GM19372 (cell line): ENCODE data around the gene RBFOX1.

Experiments used
- ATAC-seq: cut with Tn5 transposase; IDR thresholded peaks from one replicate; pipeline ENCODE4 v1.9.1; 2021; ENCODE audit warnings: mild to moderate bottlenecking, low read depth, moderate library complexity; ENCODE audit not compliant: unreplicated experiment

The RBFOX1 gene

DNA sequence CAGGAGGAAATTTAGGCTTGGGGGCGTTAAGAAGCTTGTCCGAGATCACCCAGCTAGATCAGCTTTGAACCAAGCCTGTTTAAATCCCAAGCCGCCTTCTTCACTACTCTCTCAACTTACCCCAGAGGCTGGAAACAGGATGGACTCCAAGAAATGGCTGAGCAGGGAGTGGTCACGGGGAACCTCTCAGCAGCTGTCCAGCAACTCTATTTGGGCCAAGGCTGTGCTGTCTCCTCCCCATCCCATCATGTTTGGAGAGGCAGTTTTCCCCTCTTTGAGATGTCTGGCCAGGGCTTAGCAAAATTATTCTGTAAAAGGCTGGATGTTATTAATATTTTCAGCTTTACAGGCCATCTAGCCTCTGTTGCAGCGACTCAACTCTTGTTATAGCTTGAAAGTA is 305.7 kb downstream of the RBFOX1 start:
- ATAC-seq: no peak

DNA sequence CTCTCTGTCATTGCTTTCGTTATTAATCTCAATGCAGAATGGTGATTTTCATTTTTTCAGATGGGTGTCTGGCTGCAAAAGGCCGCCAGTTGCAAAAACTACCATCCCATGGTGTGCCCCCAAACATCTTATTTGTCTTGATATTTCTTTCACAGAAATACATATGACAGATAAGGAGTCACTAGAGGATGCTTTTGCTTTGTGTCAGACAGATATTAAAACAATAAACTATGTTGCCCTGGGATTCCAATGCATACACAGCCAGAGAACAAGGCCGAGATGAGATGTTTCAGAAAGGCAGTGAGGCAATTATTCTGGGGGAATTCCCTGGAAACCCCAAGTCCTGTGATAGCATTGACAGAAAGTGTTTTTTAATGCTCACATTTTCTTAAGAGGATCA is 307.7 kb downstream of the RBFOX1 start:
- no peak for ATAC-seq

DNA sequence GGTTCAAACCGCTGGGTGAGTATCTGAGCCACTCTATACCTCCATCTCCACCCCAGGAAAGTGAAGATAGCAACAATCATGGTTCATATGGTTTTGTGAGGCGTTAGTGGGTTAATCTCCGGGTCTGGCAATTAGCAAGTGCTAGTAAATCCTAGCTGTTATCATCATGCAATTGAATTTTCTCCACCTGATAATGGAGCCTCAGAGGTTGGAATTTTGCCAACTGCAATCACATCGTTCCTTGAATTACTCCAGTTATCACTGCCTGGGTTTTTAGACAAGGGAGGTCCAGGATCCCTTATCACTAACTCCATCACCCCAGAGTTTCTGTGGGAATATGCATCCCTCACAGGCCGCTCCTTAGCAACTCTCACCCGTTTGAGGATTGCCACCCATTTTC is 311.5 kb downstream of the RBFOX1 start:
- ATAC-seq: no peak

GRCh38 chr16:7644811-7645210 is 312.2 kb downstream of the RBFOX1 start:
- ATAC-seq: no peak

DNA sequence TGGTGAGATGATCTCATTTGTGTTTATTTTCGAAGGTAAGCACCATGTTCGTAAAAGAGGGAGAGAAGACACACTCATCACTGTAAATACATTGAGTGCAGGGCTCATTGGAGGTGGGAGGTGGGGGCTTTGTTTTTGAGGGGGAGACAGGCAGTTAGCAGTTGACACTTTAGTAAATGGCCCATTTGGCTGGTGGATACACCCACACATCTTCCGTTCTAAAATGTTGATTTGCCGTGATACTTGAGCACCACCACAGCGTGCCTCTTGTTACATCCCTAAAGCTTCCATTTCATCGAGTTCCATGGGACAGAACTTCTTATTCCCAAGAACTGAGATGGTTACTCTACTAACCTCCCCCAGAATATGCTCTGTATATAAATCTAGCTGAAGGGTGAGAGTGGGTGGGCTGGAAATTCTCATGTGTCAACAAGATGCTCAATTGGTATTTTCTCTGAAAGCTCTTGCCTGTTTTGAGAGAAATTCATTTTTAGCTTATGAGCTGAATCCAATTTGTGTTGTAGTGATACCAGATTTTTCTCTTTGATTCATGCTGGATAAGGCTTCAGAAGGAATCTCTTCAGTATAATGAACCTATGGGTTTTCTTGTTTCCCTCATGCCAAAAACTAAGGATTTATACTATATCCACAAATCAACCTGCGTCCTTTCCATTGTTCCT is 314.3 kb downstream of the RBFOX1 start:
- ATAC-seq: no peak

- ATAC-seq: no peak
Measured at GRCh38 chr16:7650431-7650830, 317.8 kb downstream of the RBFOX1 start.

- ATAC-seq: no peak
Measured at GRCh38 chr16:7651803-7652570, 319.3 kb downstream of the RBFOX1 start.

DNA sequence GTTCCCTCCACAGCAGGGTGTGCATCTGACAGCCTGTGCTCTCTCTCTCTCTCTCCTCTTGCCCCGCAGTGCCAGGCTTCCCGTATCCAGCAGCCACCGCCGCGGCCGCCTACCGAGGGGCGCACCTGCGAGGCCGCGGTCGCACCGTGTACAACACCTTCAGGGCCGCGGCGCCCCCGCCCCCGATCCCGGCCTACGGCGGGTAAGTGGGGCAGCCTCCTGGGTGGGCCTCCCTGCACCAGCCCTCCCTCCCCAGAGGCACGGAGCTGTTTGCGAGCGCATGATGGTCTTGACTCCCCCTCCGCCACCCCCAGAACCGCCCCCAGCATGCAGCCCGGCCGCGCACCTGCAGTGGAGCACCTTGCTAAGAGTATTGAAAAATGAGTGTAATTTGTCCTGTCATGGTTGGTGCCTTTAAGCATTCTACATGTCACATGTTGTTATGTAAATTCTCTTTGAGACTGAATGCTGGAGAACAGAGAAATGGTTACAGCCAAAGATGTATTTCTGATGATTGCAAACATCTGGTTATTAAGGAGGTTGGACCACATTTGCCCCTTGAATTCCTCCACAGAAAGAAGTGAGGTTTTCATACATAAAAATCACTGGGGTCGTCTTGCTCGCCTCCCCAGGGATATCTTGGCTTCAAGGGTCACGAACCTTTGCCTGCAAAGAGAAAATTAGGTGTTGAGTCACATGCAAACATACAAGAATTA is 321.3 kb downstream of the RBFOX1 start:
- no peak for ATAC-seq

- ATAC-seq: no peak
Measured at GRCh38 chr16:7675628-7676027, 343.0 kb downstream of the RBFOX1 start.

DNA sequence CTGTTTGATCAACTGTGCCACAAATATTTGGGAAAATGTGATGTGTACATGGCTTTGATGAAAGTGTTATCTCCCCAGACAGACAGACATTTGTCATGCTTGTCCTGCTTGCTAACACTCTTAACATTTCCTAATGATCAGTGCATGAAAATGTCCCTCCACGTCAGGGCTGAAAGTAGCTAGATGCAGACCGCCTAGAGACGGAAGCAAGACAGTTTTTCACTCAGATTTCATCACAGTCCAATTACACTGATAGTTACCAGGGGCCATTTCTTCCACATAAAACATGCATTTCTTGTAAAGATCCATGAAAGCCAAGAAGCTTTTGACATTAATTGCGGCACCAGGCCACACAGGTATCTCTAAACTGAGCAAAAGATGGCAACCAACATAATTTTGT is 347.7 kb downstream of the RBFOX1 start:
- ATAC-seq: no peak

DNA sequence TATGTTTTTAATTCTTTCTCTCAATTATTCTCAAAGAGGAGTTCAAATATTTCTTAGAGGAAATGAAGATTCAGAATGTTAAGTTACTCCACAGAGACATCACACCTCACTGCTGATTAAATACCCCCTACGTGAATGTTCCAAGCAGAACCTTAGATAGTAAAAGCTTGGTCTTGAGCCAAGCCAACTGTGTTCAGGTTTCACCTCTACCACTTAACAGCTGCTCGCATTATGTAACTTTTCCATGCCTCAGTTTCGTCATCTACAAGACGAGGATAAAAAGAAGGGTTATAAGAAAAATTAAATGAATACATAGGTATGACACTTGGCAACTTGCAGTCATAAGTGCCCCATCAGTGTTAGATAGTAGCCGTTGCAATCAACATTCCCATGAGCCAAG is 356.2 kb downstream of the RBFOX1 start:
- ATAC-seq: no peak

DNA sequence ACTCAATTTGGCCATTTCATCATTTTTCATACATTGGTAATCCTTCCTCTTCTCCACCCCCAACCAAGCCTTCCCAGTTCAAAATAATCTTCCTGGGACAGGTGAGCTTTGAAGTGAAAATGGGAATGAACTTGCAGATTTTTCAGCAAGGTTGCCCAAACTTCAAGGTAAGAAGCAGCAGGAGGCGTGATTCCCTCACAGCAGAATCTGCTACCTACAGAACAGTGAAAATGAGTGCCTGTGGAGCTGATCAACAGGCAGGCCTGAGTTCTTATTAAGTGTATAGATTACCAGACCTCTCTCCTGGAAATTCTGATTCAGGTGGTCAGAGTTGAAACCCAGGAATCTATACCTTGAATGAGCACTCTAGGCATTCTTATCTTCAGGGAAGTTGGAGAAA is 356.6 kb downstream of the RBFOX1 start:
- no peak for ATAC-seq

GRCh38 chr16:7691533-7691932 is 358.9 kb downstream of the RBFOX1 start:
- ATAC-seq: no peak

DNA sequence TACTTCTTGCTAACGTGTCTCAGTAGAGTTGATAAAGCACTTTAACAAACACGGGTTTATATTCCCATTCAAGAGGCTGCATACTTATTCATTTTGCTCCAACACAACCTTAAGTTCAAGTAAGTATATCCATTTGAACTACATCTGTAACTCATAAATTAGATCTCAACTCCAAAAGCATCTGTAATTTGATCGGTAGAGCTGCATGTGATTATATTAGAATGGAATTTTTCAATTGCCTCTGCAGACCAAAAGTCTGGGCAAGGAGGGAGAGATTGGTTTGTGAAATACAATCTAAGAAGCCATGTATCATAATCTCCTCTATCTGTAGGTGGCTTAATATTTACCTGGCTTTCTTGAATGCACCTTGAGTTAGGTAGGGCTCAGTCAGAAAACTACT is 371.0 kb downstream of the RBFOX1 start:
- ATAC-seq: no peak

- no peak for ATAC-seq
Measured at GRCh38 chr16:7705885-7706284, 373.2 kb downstream of the RBFOX1 start.

GRCh38 chr16:7709186-7709585 is 376.5 kb downstream of the RBFOX1 start:
- ATAC-seq: no peak

DNA sequence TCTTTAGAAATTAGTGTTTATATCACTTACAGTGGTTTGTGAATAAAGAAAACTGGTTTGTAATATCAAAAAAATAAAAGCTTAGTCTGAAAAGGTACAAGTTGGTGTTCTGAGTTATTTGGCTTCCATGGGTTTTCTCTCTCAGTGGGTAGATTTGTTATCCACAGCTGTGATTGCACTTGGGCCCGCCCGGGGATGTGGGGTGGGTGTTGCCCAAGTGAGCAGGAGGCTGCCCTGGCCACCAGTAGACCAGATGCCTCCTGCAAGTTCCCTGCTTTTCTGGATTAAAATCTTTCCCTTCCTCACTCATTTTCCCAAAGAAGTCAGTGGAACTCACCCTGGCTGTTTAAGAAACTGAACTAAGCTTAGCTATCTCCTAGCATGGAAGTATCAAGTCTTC is 380.6 kb downstream of the RBFOX1 start:
- ATAC-seq: no peak

DNA sequence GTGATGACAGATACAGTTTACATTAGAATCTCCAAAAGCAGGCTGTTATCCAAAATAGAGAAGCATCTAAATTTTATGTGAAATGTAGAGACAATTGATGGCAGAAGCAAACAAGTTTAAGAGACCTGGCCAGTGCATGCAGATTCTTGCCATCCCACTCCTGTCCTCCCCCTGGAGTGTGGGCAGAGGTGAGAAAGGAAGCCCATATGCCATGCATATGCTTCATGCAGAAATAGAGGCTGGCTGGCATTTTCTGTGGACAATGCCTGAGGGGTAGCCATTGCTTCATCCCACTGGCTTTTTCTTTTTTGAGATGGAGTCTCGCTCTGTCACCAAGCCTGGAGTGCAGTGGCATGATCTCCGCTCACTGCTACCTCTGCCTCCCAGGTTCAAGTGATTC is 382.1 kb downstream of the RBFOX1 start:
- ATAC-seq: no peak

DNA sequence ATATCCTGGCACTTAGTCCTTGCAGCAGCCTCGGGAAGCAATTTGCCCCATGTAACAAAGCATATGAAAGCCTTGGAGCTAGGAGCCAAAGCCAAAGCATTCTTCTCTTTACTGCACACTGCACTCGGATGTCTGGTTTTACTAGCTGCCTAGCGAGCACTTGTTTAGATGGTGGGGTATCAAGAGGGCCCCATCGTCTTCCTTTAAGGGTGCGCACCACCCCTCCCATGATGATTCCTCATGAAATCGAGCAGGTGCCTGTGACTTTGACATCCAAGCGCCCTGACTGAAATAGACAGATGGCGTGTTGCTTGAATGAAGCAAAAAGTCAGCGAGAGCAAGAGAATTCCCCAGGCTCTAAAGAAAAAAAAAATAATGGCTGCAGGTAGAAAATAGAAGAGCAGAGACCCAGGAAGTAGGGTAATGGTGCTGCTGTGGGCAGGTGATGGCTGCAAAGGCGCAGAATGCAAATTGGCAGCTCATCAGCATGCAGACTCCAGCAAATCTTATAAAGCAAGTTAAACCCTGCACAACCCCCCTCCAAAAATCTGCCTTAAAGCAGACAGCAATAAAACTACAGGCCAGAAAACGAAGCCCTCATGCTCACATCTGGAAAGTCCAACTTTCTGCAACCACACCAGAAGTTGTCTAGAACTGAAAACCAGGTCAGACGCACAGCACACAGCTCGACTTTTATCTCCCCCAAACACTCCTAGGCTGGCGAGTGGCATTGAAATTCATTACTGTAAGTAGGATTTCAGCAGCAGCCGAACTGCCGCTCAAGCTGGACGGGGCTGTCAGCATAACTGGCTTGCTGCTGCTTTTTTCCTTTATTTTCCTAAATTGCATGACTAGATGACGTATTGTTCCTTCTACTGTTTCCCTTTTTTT is 384.3 kb downstream of the RBFOX1 start:
- ATAC-seq: no peak

DNA sequence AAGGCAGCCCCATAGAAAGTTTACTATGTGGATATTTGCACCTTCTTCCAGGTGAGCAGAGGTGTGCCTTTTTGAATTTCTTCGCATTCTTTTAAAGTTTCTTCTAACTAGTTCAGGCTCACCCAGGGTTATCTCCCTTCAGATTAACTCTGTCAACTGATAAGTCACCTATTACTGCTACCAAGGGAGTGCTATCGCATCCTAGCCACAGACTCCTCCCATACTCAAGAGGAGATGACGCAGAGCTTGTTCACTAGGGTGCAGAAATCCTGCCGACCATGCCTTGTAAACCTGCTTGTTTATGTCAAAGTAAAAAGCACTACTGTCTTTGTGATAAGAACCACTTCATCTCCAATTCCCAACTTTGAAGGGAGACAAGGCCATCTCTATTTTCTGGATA is 390.1 kb downstream of the RBFOX1 start:
- no peak for ATAC-seq

DNA sequence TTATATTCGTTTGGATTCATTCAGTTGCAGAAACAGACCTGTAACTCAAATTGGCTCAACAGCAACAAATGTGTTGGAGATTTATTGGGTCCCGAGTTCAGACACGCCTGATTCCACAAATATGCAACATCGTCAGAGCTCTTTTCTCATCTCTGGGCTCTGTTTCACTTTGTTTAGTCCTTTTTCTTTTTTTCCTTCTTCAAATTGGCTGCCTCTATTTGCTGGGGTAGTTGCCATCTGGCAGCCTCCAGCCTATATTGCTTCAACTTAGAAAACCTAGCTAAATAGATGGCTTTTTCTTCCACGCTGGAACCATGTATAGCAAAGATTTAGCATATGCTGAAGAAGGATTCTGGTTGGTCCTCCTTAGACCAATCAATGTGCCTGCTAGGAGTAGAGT is 398.5 kb downstream of the RBFOX1 start:
- no peak for ATAC-seq
